A549 treated with Hydrocortisone at 1 μM for 4 hours (cell line): ENCODE results near the gene GREB1. TPM values are rescaled to one million over a fixed set of nuclear protein-coding genes. Genes with fewer than 3 reads are reported as not detected.

Experiments used
- total RNA-seq: library from RNA; stranded (reverse); fragments of 200-300 nt; extraction: Qiagen RNA extraction; gene quantifications from 5 replicates; pipeline ENCODE4 v1.2.3, GENCODE V29; 2022

The GREB1 gene, protein sequence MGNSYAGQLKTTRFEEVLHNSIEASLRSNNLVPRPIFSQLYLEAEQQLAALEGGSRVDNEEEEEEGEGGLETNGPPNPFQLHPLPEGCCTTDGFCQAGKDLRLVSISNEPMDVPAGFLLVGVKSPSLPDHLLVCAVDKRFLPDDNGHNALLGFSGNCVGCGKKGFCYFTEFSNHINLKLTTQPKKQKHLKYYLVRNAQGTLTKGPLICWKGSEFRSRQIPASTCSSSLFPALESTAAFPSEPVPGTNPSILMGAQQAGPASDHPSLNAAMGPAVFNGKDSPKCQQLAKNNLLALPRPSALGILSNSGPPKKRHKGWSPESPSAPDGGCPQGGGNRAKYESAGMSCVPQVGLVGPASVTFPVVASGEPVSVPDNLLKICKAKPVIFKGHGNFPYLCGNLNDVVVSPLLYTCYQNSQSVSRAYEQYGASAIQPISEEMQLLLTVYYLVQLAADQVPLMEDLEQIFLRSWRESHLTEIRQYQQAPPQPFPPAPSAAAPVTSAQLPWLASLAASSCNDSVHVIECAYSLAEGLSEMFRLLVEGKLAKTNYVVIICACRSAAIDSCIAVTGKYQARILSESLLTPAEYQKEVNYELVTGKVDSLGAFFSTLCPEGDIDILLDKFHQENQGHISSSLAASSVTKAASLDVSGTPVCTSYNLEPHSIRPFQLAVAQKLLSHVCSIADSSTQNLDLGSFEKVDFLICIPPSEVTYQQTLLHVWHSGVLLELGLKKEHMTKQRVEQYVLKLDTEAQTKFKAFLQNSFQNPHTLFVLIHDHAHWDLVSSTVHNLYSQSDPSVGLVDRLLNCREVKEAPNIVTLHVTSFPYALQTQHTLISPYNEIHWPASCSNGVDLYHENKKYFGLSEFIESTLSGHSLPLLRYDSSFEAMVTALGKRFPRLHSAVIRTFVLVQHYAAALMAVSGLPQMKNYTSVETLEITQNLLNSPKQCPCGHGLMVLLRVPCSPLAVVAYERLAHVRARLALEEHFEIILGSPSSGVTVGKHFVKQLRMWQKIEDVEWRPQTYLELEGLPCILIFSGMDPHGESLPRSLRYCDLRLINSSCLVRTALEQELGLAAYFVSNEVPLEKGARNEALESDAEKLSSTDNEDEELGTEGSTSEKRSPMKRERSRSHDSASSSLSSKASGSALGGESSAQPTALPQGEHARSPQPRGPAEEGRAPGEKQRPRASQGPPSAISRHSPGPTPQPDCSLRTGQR (N-terminal part only)
- total RNA-seq: 2.6 to 3.7 TPM (median 3.1 TPM) in 5 replicates

DNA sequence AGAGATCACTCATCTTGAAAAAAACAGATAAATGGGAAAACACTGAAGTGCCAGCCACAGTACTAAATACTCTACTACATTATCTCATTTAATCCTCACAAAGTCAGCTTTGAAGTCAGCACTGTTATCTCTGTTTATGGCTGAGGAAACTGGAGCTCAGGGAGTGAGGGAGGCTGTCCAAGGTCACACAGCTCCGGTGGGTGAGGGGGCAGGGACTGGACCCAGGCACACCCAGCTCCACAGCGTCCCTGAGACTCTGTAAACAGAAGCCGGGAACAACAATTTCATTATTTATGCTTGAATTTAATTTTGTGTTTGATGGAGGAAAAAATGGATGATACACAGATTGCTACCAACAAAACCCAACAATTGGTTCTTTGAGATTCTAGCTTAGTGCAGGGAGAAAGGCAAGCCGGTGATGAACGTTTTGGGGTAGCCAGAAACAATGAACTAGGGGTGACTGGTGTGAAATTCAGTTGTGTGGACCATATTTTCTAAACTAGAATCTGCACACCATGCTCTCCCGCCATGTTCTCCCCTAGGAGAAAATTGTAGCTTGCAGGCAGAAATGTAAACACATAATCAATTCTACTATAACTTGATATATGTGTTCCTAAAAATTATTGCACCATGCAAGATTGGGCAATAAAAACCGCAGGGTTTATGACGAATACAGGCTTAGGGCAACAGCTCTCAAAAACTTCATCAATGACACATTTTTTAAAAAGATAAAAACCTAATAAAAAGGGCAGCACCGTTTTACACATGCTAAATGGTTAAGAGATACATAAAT, at the start of gene GREB1:
Gene GREB1 (plus strand): TSS at position 768 of the 793 bp plus-strand sequence. CDS start 22,570 bp downstream, outside the sequence.

DNA sequence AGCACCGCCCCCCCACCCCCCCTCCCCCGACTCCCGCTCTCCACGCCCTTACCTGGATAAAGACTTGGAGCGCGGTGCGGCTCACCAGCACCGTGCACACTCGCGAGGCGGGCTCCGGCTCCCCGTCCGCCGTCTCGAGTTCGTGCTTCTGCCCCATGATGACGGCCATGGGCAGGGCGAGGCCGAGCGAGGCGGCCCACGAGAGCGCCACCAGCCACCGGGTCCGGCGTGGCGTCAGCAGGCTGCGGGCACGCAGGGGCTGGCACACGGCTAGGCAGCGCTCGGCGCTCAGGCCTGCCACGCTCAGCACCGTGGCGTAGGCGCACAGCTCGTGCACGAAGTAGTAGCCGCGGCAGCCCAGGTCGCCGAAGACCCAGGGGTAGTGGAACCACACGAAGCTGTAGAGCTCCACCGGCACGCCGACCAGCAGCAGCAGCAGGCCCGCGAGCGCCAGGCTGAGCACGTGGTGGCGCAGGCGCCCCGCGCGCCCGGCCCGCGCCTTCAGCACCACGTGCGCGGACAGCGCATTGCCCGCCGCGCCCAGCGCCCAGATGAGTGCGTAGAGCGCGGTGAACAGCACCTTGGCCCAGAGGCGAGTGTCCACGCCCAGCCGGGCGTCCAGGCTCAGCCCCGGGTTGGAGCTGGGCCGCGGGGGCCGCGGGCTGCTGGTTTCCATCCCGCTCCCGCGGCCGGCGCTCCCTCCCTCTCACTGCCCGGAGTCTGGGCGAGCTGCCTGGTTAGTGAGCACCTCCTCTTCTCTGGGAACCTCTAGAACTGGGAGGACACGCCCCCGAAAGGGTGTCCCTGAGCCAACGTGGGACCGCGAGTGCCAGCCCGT, 135.8 kb downstream of the GREB1 start, which contains the start of gene NTSR2:
Gene NTSR2 (minus strand): TSS at position 742 of the 838 bp plus-strand sequence. CDS start 66 bp downstream, at position 676.

Other genes with a start within 250 kb of the GREB1 start
- 18.8 to 33.9 TPM (median 24.8 TPM) in 5 replicates for gene ROCK2, start 189.4 kb upstream of the GREB1 start, total RNA-seq
- gene E2F6, start 67.9 kb upstream of the GREB1 start, total RNA-seq: 23.8 to 29.8 TPM (median 25.1 TPM) in 5 replicates
- 0.05 to 0.09 TPM in 2 of 5 replicates, not detected in the others for gene NTSR2, start 136.2 kb downstream of the GREB1 start, total RNA-seq
- gene LPIN1, start 212.6 kb downstream of the GREB1 start, total RNA-seq: 9.2 to 10.9 TPM (median 9.8 TPM) in 5 replicates